H1 (cell line): ENCODE results near the gene NAA60. TPM values are rescaled to one million over a fixed set of nuclear protein-coding genes. Genes with fewer than 3 reads are reported as not detected.

Experiments
- BCL11A ChIP-seq, 2 experiments: IDR thresholded peaks; one replicate each; pipeline ENCODE4 v1.6.1; 2011; ENCODE audit warnings: low read depth in 2 of 2, low read length in 2 of 2, mild to moderate bottlenecking in 2 of 2
- CEBPB ChIP-seq: IDR thresholded peaks from 2 replicates; pipeline ENCODE4 v1.6.1; 2012; ENCODE audit warnings: low read depth, low read length
- HDAC6 ChIP-seq: IDR thresholded peaks from one replicate; pipeline ENCODE4 v1.7.1; 2012; ENCODE audit warnings: low read depth, mild to moderate bottlenecking, inconsistent platforms, low read length, moderate library complexity
- JUN ChIP-seq: IDR thresholded peaks from 2 replicates; pipeline ENCODE4 v1.6.1; 2011; ENCODE audit warnings: low read depth, mild to moderate bottlenecking, improper control_type of control experiment, low read length
- KDM1A ChIP-seq: fragments of 200-600, 300-600 bp; sonication (generic); IDR thresholded peaks from 2 replicates; pipeline ENCODE4 v1.7.1; 2016; ENCODE audit warnings: mild to moderate bottlenecking, low read length, borderline replicate concordance
- MAFK ChIP-seq: IDR thresholded peaks from 2 replicates; pipeline ENCODE4 v1.6.1; 2012; ENCODE audit warnings: low read depth, mild to moderate bottlenecking, improper control_type of control experiment, low read length
- PHF8 ChIP-seq: fragments of 200-600 bp; sonication (generic); conservative IDR thresholded peaks from 2 replicates; pipeline ENCODE4 v1.7.1; 2012; ENCODE audit warnings: low read depth, mild to moderate bottlenecking, inconsistent platforms, low read length, moderate library complexity
- RAD21 ChIP-seq, 2 experiments: IDR thresholded peaks in 1 of 2; conservative IDR thresholded peaks in 1 of 2; 2 replicates each; pipeline ENCODE4 v1.6.1; 2011; ENCODE audit warnings: low read depth in 2 of 2, low read length in 2 of 2, improper control_type of control experiment in 1 of 2, inconsistent platforms in 1 of 2, mild to moderate bottlenecking in 1 of 2, moderate library complexity in 1 of 2
- RFX5 ChIP-seq: IDR thresholded peaks from 2 replicates; pipeline ENCODE4 v1.6.1; 2011; ENCODE audit warnings: low read depth, low read length, improper control_type of control experiment, borderline replicate concordance
- RNF2 ChIP-seq: fragments of 200-900, 300-1000 bp; sonication (generic); IDR thresholded peaks from 2 replicates; pipeline ENCODE4 v1.7.1; 2016; ENCODE audit warnings: borderline replicate concordance, low read depth, mild to moderate bottlenecking, antibody characterized with exemption, low read length; ENCODE audit not compliant: poor library complexity, severe bottlenecking; ENCODE audit errors: missing control alignments
- RXRA ChIP-seq: IDR thresholded peaks from 2 replicates; pipeline ENCODE4 v1.6.1; 2011; ENCODE audit warnings: low read depth, mild to moderate bottlenecking, low read length, moderate library complexity; ENCODE audit not compliant: insufficient read depth
- SAP30 ChIP-seq: fragments of 300-600 bp; sonication (generic); IDR thresholded peaks from 2 replicates; pipeline ENCODE4 v1.7.1; 2012; ENCODE audit warnings: low read length, moderate library complexity, mild to moderate bottlenecking, inconsistent platforms; ENCODE audit not compliant: insufficient read depth, insufficient replicate concordance
- SIN3A ChIP-seq, 2 experiments: IDR thresholded peaks in 1 of 2; conservative IDR thresholded peaks in 1 of 2; 2 replicates each; pipeline ENCODE4 v1.6.1; 2011 to 2012; ENCODE audit warnings: low read length in 2 of 2, improper control_type of control experiment in 1 of 2, low read depth in 1 of 2, mild to moderate bottlenecking in 1 of 2
- SUZ12 ChIP-seq: fragments of 200-600 bp; sonication (generic); IDR thresholded peaks from 2 replicates; pipeline ENCODE4 v1.6.1; 2012; ENCODE audit warnings: mild to moderate bottlenecking, inconsistent platforms, low read length, moderate library complexity, mixed read lengths
- polyA plus RNA-seq, 7 experiments: library from polyadenylated mRNA; depleted of rRNA in 3 of 7; stranded (reverse) in 5 of 7; unstranded in 2 of 7; fragments of >200 nt in 5 of 7; fragments of 200-250 nt in 2 of 7; gene quantifications; 1 replicate in 5 of 7; 2 replicates in 1 of 7; 4 replicates in 1 of 7; pipeline versions ENCODE4 v1.2.1 to v1.2.3, GENCODE V29; 2011 to 2013; ENCODE audit warnings: missing spikeins in 2 of 7, mixed read lengths in 2 of 7
- total RNA-seq: library from RNA; stranded (reverse); fragmentation: NEBNext Ultra II Directional; extraction: Animal tissue kit (Norgen Biotek cat#: 25700); gene quantifications from 2 replicates; pipeline ENCODE4 v1.2.1, GENCODE V29; 2021

NAA60 gene
- total and polyA plus RNA-seq, 2 of the 8 experiments (the other 6 are each of a cell fraction or from before 2014, with no cell fraction given) = 34.1 to 47.6 TPM

DNA sequence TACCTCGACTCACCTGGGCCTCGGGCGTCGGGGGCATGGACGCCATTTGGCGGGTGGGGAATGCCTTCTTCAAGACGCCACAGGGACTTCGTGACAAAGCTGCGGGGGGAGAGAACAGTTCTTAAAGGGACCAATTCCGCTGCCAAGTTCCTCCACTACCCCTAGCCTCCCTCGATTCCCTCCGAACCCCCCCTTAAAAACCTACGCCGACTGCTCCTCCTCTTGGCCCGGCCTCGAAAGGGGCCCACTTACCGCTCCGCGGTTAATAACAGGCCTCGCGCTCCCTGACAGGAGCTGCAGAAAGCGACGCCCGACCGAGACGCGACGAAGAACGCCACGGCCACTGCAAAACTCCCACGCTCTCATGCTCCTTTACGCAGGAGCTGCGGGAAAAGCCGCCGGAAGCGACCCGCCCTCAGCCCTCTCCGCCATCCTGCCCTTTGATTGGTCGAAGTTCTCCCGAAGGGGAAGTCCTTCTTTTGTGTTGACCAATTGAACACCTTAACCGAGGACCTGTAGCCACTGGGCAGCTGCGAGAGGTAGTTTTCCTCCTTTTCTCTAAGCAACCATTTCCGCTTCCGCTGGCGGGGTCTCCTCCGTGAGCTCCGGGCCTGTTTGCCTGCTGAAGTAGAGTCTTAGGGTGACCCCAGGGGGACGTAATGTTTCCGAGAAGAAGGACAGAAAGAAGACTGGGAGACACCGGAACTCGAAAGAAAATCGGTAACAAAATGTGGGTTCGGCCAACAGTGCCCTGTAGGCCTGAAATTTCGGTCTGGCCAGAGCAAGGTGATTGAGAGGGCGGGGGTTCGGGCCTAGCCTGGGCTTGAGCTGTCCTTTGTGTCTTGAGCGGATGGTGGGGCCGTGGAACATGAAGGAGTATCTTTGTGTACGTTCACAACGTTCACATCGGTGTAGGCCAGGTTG is at the start of gene NAA60, which contains the start of gene ZNF597 (continued):
- no peak for TF ChIP-seq RNF2
- TF ChIP-seq MAFK = no peak
- no peak for TF ChIP-seq RFX5
- no peak for TF ChIP-seq KDM1A
- no peak for TF ChIP-seq RXRA
- no peak for TF ChIP-seq CEBPB
- TF ChIP-seq SUZ12 = no peak
- peak; percentile 53 for TF ChIP-seq PHF8
- TF ChIP-seq RAD21 (IDR thresholded peaks at IDR 0.05 in 1 of 2, conservative IDR thresholded peaks at IDR 0.05 in 1 of 2; ENCODE audit: low read depth in 2 of 2, low read length in 2 of 2) = 0 out of 4 replicates have a peak, but pooled peaks of 1 of the 2 experiments have one; percentile 2
- no peak for TF ChIP-seq JUN
- peak; percentile 75 for TF ChIP-seq SAP30
- TF ChIP-seq BCL11A (IDR thresholded peaks at IDR 0.05; ENCODE audit: low read depth in 2 of 2, low read length in 2 of 2) = no peak
- no peak for TF ChIP-seq HDAC6
- TF ChIP-seq SIN3A (conservative IDR thresholded peaks at IDR 0.05 in 1 of 2, IDR thresholded peaks at IDR 0.05 in 1 of 2; ENCODE audit: low read depth in 1 of 2, low read length in 2 of 2) = no peak
